ENCODE measurements around the gene PI16.

The PI16 gene

GRCh38 chr6:37005061-37005810, 50.7 kb downstream of the PI16 start, which contains the start of gene FGD2:
Gene FGD2, plus strand, starts transcription at chr6:37005655. Its CDS starts 163 bp downstream, at chr6:37005818.
- DNase-seq, result no peak

GRCh38 chr6:37005827-37006567, 51.5 kb downstream of the PI16 start:
- no peak for DNase-seq

DNA sequence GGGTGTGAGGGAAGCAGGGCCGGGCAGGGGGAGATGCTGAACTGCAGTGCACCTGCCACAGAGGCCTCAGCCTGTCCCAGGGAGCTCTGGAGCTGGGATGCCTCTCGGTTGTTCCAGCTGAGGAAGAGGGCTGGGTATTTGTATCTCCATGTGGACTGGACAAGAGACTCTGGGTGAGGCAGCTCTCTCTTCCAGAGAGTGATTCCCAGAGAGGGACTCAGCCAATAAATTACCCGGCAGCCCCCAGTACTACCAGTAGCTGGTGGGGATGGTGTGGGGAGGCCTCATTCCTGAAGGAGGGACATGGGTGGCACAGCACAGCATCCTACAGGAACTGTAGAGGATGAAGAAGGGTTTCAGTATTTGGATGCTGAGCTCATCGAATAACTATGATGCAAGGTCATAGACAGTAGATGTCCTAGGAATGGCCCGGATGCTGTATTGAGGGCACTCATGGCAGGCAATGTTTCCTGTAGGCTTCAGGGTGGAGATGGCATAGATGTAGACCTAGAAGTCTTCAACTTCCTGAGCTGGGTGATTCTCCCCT, 52.3 kb downstream of the PI16 start:
- DNase-seq, result no peak

GRCh38 chr6:37007340-37008043, 53.0 kb downstream of the PI16 start:
- no peak for DNase-seq

GRCh38 chr6:37008484-37009465, 54.2 kb downstream of the PI16 start:
- DNase-seq, result no peak

DNA sequence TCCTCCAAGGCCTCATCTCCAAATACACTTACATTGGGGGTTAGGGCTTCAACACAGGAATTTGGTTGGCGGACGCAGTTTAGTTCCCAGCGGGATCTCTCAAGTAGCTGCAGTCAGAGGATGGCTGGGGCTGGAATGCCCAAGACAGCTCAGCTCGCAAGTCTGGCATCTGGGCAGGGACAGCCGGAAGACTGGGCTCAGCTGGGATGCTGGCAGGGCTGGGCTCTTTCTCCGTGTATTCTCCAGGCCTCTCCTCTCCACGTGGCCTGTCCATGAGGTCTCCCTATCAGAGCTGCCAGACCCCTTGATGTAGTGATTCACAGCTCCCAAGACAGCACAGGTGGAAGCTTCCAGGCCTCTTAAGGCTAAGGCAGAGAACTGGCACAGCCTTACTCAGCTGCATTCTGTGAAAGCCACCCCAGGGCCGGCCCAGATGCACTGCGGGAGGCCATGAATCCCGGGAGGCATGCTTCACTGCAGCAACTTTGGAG, 55.9 kb downstream of the PI16 start:
- DNase-seq, result no peak

DNA sequence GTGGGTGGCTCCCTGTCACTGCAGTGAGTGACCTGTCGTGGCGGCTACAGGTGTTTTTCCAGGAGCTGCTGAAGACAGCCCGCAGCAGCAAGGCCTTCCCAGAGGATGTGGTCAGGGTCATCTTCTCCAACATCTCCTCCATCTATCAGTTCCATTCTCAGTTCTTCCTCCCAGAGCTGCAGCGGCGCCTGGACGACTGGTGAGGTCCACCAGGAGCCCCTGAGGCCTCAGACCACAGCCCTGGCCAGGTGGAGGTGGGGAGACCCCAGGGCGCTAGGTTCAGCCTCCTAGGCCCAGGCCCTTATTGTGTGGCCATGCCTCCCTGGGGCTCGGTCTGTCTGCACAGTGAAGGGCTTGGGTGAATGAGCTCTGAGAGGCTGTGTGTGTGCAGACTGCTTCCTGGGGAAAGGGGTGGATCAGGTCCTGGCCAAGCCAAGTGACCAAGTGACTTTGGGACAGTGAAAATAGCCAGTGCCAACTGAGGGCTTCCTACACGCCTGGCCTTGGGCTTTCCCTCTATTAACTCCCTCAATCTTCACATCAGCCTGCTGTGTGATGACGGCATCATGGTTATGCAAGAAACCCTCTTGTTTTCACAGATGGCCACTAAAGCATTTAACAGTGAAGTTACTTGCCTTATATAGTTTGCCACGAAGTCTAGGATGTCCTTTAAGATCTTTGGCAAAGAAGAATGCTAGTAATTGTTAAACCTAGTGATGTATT, 57.3 kb downstream of the PI16 start:
- DNase-seq, result no peak

GRCh38 chr6:37013516-37014491, 59.3 kb downstream of the PI16 start:
- DNase-seq, result no peak

Data from islet precursor cell (in vitro differentiated cells).